ENCODE measurements around the gene PFDN1.
"Not testable (repeated sequence)": the region's sequence is repeated elsewhere in the genome, so short reads cannot be mapped to it uniquely, and the experiment has no call there.

The PFDN1 gene, protein sequence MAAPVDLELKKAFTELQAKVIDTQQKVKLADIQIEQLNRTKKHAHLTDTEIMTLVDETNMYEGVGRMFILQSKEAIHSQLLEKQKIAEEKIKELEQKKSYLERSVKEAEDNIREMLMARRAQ

DNA sequence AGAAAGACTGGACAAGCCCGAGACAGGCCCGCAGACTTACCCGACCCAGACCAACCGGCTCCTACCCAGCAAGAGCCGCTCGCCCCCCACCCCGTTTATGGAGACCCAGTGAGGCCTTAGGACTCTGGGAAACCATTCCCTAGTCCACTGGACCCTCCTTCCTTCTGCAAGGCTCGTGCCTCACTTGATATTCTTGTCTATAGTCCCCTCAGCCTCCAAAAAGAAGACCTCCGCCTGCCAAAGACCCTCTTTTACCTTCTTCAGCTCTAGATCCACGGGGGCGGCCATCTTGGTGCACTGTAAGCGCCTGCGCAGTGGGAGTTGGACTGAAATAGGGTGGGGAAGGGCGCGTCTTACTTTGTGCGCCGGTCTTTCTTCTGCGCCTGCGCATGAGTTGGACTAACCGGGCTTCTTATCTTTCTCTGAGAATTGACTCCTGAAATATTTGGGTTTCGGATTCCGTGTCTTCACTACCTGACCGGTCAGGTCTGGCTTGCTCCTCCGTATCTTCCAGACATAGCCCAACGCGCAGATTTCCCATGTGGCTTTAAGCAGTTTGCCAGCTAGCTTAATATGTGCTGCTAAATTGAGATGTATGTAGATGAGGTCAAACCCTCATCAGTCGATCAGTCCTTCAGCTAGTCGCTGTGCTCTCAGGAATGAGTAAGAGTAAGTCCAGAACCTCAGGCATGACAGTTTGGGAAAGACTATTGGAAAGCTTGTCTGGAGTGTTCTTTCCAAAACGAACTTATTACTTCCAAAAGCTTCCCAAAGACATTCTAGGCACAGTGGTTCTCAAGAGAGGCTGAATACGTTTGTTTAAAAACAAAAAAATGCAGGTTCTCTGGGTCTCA, at the start of gene PFDN1:
PFDN1 (minus strand) TSS at position 316 of the 854 bp plus-strand sequence; CDS start at position 288, 28 bp downstream.
- DNase-seq, result peak; percentile 90 to 92

DNA sequence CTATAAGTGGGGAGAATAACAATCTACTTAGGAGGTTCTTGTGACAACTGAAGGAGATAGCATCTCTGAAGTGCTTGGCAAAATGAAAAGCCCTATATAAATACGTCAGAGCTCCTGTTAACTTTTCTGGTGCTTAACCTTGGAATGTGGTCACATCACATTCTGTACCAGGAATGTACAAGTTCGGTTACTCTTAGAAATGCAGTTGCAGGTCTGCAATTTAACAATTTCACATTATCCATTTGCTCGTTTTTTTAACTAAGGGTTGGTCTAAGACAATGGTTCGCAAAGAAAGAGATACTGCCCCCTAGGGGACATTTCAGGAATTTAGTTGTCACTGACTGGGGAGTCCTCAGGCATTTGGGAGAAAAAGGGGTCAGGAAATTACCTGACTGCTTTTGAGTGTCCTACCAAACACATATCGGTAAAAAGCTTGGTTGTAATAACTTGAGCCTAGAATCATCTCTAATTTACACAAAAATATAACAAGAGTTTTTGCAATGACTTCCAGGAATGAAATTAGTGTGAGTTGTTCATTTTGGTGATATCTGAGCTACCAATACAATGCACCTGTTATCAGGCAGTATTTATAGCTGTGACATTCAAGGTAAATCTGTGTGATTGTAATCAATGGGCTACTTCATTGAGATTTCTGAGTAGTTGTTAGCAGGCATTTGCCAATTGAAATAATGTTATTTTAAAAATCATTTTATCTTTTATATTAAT, 48.9 kb upstream of the PFDN1 start:
- peak; percentile 27 to 70 for DNase-seq

DNA sequence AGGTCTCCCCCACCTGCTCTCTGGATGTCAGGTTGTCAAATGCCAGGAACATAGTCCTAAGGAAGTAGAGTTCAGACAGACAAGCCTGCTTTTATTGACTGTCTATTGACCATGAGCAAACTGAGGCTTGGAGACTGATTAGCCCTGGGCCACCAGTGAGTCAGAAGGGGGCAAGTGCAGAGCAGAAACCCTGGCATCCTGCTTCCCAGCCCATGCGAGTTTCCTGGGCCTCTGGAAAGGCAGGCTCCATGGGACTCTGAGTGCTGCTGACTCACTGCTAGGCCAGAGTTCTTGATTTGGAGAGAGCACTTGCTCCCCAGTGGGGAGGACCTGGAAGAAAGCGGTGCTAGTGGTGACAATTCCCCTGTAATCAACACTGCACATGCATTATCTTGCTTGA, 46.3 kb upstream of the PFDN1 start:
- DNase-seq, result no peak

DNA sequence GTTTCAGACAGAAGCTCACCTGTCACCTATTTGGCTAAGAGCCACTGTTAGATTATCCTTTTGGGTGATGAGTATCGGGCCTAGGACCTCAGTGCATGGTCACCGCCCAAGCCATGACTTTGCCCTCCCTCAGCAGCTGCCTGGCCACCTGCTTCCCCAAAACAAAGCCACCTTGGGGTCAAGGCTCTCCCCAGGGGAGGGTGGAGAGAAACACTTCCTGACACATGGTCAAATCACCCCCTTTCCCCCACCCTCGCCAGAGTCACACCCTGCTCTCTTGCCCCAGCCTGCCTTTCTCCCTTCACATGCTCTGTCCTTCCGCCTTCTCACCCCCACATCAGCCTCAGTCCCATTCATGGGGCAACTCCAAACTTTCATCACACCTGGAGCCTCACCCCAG, 45.2 kb upstream of the PFDN1 start:
- DNase-seq, result no peak

DNA sequence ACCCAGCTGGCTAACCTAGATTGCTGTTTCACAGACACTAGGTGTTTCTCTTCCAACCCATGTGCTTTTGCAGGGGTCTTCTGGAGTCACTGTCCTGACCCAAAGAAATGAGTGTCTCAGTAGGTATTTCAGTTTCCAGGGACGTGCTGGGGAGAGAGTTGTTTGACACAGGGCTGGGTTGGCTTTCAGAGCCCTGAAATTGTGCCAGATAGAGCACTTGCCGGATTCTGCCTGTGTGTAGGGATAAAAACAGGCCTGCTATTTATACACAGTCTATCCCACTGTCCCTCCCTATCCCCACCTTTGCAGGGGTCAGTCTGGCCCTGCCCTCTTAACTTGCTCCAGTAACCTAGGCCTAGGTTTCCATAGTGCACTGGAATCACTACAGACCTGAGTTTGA, 44.5 kb upstream of the PFDN1 start:
- no peak for DNase-seq

DNA sequence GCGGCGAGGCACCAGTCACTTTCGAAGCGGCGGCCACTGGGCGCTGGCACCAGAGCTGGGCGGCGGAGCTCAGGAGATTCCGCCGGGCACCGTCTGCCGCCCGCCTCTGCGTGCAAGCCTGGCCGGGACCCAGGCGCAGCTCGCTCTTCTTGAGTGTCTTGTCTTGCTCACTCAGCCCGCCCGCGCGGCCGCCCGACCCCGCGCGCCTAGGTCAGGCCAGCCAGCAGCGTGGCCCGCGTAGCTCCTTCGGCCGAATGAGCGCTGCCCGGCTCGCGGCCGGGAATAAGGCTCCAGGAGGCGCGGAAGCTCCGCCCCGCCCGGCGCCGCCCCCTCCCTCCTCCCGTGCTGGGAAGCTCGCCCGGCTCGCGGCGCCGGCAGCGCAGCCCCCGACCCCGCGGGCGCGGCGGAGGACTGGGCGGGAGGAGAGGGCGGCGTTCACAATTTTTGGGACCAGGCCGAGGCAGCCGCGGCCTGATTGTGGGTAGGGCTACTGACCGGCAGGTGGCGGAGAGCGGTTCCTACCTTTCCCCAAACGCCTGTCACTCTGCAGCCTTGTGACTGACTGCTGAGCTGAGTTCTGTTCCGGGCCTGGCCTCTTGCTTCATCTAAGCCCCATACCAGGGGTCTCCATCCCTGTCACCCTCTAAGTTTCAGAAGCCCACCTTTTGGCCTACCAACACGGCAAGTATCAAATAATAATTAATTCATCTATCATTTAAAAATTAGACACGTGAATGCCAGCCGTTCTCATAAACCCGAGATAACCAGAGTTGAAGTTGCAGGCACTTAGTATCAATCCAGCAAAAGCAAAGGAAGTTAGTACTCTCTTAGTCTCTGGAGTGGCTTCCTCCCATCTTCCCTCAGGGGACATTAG, 43.7 kb upstream of the PFDN1 start, which contains the start of gene HBEGF:
HBEGF (minus strand) TSS at position 256 of the 874 bp plus-strand sequence. CDS start 275 bp downstream, outside the sequence.
- DNase-seq, result peak; percentile 55 to 70

DNA sequence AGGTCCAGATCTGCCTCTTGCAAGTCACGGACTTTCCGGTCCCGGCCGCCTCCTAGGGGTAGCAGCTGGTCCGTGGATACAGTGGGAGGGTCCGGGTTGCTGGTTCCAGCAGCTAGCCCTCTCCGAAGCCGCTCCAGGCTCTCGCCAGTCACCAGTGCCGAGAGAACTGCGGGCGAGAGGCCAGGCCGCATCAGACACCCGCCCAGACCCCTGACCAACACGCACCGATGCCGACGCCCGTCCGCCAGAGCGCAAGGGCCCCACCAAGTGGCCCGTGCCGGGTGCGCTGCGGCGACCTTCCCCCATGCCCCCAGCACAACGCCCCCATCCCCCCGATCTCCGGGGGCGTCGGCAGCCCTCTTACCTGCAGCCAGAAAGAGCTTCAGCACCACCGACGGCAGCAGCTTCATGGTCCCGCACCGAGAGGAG, 43.0 kb upstream of the PFDN1 start:
- DNase-seq, result no peak

DNA sequence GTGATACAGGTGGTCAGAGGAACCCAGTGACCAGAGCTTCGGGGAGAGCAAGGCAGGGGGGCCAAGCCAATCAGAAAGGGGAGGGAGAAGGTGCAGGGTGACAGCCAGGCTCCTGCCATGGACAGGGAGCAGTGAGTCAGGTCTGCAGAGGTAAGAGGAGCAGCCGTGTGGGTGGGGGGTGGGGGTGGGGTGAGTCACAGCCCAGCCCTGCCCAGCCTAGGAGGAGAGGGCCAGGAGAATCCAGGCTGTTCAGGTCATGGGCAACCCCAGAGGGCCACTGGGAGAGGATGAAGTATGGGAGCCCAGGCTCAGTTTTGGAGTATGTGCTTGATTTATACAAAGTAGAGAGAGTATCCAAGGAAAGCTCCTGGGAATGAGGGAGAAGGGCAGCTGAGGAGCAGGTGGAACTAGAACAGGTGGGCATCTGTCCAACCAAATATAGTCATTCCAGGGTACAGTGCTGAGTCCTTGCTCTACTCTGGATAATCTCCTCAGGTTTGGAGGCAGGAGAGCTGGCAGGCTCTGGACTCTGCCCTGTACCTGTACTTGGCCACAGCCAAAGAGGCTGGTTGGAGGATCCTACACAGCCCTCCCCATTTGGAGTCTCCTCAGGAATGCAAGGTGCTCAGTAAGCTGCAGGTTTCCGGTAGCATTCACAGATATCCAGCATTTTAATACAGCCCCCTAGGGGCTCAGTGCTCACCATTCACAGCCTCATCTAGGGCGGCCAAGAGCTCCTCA, 42.0 kb upstream of the PFDN1 start:
- peak; percentile 32 to 35 for DNase-seq

DNA sequence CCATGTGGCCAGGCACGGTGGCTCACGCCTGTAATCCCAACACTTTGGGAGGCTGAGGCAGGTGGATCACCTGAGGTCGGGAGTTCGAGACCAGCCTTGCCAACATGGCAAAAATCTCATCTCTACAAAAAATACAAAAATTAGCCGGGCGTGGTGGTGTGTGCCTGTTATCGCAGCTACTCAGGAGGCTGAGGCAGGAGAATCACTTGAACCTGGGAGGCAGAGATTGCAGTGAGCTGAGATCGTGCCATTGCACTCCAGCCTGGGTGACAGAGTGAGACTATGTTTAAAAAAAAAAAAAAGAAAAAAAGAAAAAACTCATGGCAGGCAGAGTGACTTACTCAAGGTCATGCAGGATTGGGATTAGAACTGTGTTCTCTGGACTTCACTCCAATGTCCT, 40.9 kb upstream of the PFDN1 start:
- DNase-seq, result not testable (repeated sequence)

DNA sequence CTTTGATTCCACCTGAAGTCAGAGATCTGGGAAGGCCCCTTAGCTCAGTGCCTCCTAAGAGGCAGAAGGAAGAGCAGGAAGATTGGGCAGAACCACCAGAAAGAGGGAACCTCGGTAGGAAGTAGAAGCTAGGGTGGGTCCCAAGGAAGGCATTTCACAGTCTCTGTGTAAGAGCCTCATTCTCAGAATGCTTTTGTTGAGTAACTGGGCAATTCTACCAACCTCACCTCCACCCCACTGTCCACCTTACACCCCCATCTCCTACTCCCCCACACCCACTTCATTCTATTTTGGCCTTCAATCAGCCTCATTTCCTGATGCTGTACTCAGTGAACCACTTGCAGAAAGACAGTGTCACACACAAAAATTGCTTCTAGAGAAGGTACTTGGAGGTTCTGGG, 40.0 kb upstream of the PFDN1 start:
- no peak for DNase-seq

DNA sequence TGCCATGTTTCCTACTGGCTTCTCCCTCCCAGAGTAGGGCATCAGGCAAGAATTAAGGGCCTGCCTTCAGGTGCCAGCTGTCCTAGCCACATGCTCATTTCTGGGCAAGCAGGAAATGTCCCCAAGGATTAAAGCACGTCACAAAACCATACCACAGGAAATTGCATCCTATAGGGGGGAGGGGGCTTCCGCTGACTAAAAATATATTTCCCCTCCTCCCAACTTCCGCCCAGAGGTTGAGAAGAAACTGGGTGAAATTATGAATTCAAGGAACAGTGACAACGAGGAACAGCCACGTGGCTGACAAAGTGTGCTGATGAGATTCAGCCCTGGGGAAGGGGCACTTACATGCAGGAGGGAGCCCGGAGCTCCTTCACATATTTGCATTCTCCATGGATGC, 39.4 kb upstream of the PFDN1 start:
- peak in 1 of 2 donors; percentile 36 for DNase-seq

DNA sequence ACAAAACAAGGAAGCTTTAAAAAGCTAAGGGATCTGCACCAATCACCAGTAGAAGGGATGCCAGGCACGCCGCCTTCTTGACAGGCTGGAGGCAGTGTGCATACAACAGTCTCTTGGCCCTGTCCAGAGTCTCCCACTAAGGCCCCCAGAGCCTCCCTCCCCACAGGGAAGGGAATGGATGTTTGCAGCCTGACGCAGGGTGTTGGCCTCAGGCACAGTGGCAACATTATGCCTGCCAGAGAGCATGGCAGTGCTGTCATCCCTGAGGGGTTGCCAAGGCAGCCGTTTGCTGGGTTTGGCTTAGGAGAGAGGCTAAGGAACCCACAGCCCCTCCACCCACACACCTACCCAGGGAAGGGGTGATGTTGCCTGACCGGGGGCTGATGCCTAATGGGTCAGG, 38.7 kb upstream of the PFDN1 start:
- DNase-seq, result no peak

DNA sequence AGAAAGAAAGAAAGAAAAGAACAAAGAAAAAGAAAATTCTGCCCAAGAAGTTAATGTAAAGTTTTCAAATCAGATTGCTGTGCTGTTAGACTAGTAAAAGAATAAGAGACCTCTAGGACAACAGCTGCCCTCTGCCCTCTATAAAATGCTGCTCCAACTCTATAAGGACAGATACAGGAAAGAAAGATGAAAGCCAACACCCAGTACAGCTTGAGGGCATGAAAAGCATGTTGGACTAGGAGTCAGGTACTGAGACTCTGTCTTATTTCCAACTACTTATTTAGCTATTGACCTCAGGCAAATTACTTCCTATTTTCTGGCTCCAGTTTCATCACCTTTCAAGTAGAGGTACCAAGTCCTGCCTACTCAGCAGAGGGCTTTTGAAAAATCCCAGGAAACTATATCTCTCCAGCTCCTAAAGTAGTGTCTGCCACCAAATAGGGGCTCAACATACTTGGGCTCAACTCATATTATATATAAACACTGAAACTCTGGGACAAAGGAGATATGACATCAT, 37.8 kb upstream of the PFDN1 start:
- no peak for DNase-seq

DNA sequence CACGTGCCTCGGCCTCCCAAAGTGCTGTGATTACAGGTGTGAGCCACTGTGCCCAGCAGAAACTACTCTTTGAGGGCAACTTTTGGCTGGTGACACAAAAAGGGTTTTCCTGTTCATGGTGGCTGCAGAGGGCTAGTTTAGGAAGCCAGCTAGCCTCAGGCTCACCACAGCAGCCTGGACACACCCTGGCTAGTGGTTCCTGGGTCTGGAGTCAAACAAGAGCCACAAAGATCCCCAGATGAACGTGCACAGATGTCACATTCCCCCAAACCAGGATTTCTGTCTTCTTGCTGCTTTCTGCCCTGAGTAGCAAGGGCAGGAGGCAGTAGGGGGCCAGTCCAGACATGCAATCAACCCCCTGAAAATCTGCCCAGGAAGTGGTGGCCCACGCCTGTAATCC, 36.7 kb upstream of the PFDN1 start:
- no peak for DNase-seq

DNA sequence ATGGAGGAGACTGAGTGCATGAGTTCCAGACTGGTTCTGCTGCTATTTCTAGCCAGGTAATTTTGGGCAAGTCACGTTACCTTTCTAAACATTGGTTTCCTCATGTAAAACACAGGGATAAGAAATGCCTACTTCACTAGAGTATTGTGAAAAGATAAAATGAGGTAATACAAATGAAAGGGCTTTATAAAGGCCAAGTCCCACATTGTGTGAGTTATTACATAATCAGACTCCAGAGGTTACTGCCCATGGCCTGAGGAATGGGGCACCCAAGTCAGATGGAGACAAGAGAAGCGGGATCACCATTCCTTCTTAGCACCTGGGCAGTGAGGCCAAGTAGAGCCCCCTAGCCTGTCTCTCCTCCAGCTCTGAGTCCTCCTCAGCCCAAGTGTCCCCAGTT, 36.0 kb upstream of the PFDN1 start:
- no peak for DNase-seq

DNA sequence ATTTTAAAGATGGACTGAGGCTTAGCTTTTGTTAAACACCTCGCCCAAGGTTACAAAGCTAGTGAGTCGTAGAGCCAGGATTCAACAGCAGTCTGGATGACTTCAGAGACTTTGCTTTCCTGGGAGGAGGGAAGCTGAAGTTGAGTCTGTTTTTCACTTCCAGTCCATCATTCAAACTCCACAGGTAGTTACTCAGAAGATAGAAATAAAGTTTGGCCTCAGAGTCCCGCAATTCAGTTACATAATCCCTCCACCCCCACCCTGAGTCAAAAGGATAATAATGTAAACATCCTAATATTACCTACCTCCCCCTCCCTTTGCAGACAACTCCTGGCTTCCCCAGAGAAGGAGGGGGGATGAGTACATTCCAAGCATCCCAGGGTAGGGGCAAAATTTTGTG, 35.4 kb upstream of the PFDN1 start:
- no peak for DNase-seq

DNA sequence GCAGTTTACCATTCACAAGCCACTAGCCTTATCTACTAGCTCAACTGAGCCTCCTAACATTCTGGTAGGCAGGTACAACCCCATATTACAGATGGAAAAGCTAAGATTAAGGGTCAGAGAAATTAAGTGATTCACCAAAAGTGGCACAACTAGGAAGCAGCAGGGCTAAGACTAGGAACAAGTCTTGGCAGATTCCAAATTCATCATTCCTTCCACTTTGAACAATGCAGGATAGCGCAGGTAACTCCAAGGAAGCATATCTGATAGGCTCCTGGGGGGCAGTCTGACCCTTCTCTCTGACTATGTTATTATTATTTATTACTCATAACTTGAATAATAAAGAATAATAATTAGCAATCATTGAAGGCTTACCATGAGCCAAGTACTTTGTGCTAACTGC, 35.0 kb upstream of the PFDN1 start:
- no peak for DNase-seq

DNA sequence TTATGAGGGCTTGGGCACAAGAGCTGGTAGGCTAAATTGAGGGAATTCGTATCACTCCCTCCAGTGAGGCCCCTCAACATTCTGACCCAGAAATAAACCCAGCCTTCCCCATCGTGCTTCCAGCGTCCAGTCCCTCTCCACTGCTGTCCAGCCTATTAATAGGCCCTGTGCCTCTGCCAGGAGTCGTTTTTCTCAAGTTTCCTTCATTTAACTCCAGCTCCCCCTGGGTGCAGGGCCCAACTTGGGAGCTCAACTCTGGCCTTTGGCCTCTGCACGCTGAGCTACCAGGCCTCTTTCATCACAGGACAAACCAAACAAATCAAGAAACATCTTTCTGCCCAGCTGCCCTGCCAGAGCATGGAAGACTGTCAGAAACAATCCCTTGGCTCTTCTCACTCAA, 33.5 kb upstream of the PFDN1 start:
- no peak for DNase-seq

DNA sequence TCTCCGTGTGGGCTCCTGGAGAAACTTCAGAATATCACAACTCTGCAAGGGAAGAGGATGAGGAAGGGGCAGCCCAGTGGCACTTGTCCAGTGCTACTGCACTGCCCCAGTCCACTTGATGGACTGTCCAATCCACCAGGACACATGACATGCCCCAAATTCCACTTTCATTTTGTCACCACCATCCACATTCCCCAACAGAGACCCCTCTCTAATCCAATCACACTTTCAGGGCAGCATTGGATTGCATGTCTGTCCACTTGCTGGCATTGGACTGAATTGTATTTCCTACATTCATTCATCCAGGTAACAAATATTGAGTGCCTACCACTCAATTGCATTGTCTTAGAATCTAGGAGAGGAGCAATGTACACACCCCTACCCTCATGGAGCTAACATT, 28.7 kb upstream of the PFDN1 start:
- DNase-seq, result no peak

DNA sequence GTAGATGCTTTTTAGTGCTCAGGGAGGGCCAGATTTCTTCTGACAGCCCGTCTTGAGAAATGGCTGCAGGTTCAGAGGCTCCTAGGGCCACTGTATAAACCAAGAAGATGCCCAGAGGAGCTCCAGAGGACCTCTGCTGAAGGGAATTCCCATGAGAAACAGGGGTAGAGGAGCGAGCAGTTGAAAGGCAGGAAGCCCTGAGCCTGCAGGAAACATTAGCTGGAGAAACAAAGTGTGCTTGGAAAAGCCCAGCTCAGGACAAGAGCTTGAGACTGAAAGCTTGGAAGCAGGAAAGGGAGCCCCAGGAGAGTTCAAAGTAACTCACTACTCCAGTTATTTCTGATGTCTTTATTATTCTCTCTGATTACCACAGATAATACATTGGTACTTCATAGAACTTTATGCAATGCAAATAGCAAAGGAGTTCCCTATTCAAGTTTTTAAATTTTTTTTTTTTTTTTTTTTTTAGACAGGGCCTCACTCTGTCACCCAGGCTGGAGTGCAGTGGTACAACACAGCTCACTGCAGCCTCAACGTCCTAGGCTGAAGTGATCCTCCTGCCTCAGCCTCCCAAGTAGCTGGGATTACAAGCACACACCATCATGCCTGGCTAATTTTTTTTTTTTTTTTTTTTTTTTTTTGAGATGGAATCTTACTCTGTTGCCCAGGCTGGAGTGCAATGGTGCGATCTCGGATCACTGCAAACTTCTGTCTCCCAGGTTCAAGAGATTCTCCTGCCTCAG, 27.0 kb upstream of the PFDN1 start:
- no peak for DNase-seq
